ENCODE measurements around the gene PRKCA.

DNA sequence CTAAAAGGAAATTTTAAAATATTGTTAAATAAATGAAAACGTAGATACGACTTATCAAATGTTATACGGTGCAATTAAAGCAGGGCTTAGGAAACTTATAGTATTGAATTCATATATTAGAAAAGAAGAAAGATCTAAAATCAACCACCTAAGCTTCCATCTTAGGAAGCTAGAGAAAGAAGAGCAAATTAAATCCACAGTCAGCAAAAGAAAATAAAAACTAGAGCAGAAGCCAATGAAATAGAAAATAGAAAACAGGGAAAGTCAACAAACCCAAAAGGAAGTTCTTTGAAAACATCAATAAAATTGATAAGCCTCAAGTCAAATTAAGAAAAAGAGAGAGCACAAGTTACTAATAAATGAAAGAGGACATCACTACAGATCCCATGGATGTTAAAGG is 457.9 kb downstream of the PRKCA start:
- TF ChIP-seq, protein P1, sequence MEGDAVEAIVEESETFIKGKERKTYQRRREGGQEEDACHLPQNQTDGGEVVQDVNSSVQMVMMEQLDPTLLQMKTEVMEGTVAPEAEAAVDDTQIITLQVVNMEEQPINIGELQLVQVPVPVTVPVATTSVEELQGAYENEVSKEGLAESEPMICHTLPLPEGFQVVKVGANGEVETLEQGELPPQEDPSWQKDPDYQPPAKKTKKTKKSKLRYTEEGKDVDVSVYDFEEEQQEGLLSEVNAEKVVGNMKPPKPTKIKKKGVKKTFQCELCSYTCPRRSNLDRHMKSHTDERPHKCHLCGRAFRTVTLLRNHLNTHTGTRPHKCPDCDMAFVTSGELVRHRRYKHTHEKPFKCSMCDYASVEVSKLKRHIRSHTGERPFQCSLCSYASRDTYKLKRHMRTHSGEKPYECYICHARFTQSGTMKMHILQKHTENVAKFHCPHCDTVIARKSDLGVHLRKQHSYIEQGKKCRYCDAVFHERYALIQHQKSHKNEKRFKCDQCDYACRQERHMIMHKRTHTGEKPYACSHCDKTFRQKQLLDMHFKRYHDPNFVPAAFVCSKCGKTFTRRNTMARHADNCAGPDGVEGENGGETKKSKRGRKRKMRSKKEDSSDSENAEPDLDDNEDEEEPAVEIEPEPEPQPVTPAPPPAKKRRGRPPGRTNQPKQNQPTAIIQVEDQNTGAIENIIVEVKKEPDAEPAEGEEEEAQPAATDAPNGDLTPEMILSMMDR (IDR thresholded peaks at IDR 0.05): no peak
- no peak for TF ChIP-seq POLR2AphosphoS5 (IDR thresholded peaks at IDR 0.05; ENCODE audit: insufficient read depth in 1 of 2, low read depth in 1 of 2)
- no peak for TF ChIP-seq POLR2A (IDR thresholded peaks at IDR 0.05)

All from vagina (tissue), 2 donors.